H9 (cell line): ENCODE data around the gene PITPNM1. TPM values are rescaled to one million over a fixed set of nuclear protein-coding genes. Genes with fewer than 3 reads are reported as not detected.

Experiments
- DNase-seq: peaks from one replicate; pipeline ENCODE4 v3.0.0-alpha.2; 2017
- H2AFZ ChIP-seq: one replicate; pipeline ENCODE4 v1.6.1; 2013; ENCODE audit warnings: mild to moderate bottlenecking, low read length, control low read depth, moderate library complexity
- H2AK5ac ChIP-seq: 2 replicates; pipeline ENCODE4 v1.6.1; 2013; ENCODE audit warnings: low read length, control low read depth, mixed read lengths; ENCODE audit not compliant: insufficient read length
- H2BK120ac ChIP-seq: one replicate; pipeline ENCODE4 v1.6.1; 2013; ENCODE audit warnings: low read depth, mild to moderate bottlenecking, low read length, control low read depth, inconsistent platforms; ENCODE audit not compliant: poor library complexity, severe bottlenecking
- H2BK12ac ChIP-seq: 2 replicates; pipeline ENCODE4 v1.6.1; 2013; ENCODE audit warnings: low read length, control low read depth, mixed read lengths, low read depth; ENCODE audit not compliant: insufficient read length
- H2BK15ac ChIP-seq: 2 replicates; pipeline ENCODE4 v1.6.1; 2013; ENCODE audit warnings: low read depth, low read length, control low read depth
- H2BK20ac ChIP-seq: one replicate; pipeline ENCODE4 v1.6.1; 2013; ENCODE audit warnings: low read depth, mild to moderate bottlenecking, low read length, control low read depth, inconsistent platforms; ENCODE audit not compliant: poor library complexity, severe bottlenecking
- H2BK5ac ChIP-seq: 2 replicates; pipeline ENCODE4 v1.6.1; 2013; ENCODE audit warnings: low read length, control low read depth, mixed read lengths; ENCODE audit not compliant: insufficient read length
- H3K14ac ChIP-seq: 2 replicates; pipeline ENCODE4 v1.6.1; 2013; ENCODE audit warnings: low read length, control low read depth; ENCODE audit not compliant: insufficient read depth
- H3K18ac ChIP-seq: 2 replicates; pipeline ENCODE4 v1.6.1; 2013; ENCODE audit warnings: low read depth, mild to moderate bottlenecking, mixed read lengths, low read length, control low read depth; ENCODE audit not compliant: insufficient read length
- H3K23ac ChIP-seq: 2 replicates; pipeline ENCODE4 v1.6.1; 2013; ENCODE audit warnings: low read length, control low read depth, mixed read lengths, low read depth; ENCODE audit not compliant: insufficient read length
- H3K23me2 ChIP-seq: 2 replicates; pipeline ENCODE4 v1.6.1; 2013; ENCODE audit warnings: low read depth, mild to moderate bottlenecking, mixed read lengths, low read length, control low read depth; ENCODE audit not compliant: insufficient read length, poor library complexity, severe bottlenecking
- H3K27ac ChIP-seq: 2 replicates; pipeline ENCODE4 v1.5.1; 2013; ENCODE audit warnings: low read length, control low read depth, mixed read lengths, low read depth; ENCODE audit not compliant: insufficient read length
- H3K27me3 ChIP-seq: 2 replicates; pipeline ENCODE4 v1.6.1; 2013; ENCODE audit warnings: low read length, control low read depth, inconsistent platforms; ENCODE audit not compliant: insufficient read depth
- H3K4ac ChIP-seq: 2 replicates; pipeline ENCODE4 v1.6.1; 2013; ENCODE audit warnings: low read depth, mild to moderate bottlenecking, control low read depth, inconsistent platforms, low read length, moderate library complexity
- H3K4me1 ChIP-seq: 2 replicates; pipeline ENCODE4 v1.6.1; 2013; ENCODE audit warnings: low read length, control low read depth, inconsistent platforms; ENCODE audit not compliant: insufficient read depth
- H3K4me2 ChIP-seq: 2 replicates; pipeline ENCODE4 v1.6.1; 2013; ENCODE audit warnings: low read length, control low read depth, mixed read lengths; ENCODE audit not compliant: insufficient read length, insufficient read depth
- H3K56ac ChIP-seq: 2 replicates; pipeline ENCODE4 v1.6.1; 2013; ENCODE audit warnings: low read depth, mild to moderate bottlenecking, mixed read lengths, low read length, control low read depth; ENCODE audit not compliant: insufficient read length
- H3K79me1 ChIP-seq: 2 replicates; pipeline ENCODE4 v1.6.1; 2013; ENCODE audit warnings: low read depth, mild to moderate bottlenecking, moderate library complexity, low read length, control low read depth, inconsistent platforms; ENCODE audit not compliant: insufficient read depth, poor library complexity, severe bottlenecking
- H3K79me2 ChIP-seq: 2 replicates; pipeline ENCODE4 v1.6.1; 2013; ENCODE audit warnings: low read length, control low read depth, inconsistent platforms; ENCODE audit not compliant: insufficient read depth
- H3K9ac ChIP-seq: 2 replicates; pipeline ENCODE4 v1.6.1; 2013; ENCODE audit warnings: low read length, control low read depth, mixed read lengths; ENCODE audit not compliant: insufficient read length; ENCODE audit errors: extremely low read depth
- H3K9me3 ChIP-seq: one replicate; pipeline ENCODE4 v1.6.1; 2013; ENCODE audit warnings: low read depth, low read length, inconsistent platforms; ENCODE audit not compliant: control insufficient read depth
- H3T11ph ChIP-seq: one replicate; pipeline ENCODE4 v1.6.1; 2013; ENCODE audit warnings: mild to moderate bottlenecking, low read length, control low read depth, inconsistent platforms
- H4K20me1 ChIP-seq: one replicate; pipeline ENCODE4 v1.6.1; 2013; ENCODE audit not compliant: control insufficient read depth, insufficient read length, insufficient read depth
- H4K5ac ChIP-seq: 2 replicates; pipeline ENCODE4 v1.6.1; 2013; ENCODE audit warnings: low read depth, mild to moderate bottlenecking, mixed read lengths, low read length, control low read depth; ENCODE audit not compliant: insufficient read length
- H4K8ac ChIP-seq: replicated peaks from 2 replicates; pipeline ENCODE4 v1.6.1; 2013; ENCODE audit warnings: low read length, control low read depth, mixed read lengths, low read depth; ENCODE audit not compliant: insufficient read length
- H4K91ac ChIP-seq: 2 replicates; pipeline ENCODE4 v1.6.1; 2013; ENCODE audit warnings: low read depth, mild to moderate bottlenecking, moderate library complexity, mixed read lengths, low read length, control low read depth; ENCODE audit not compliant: insufficient read length
- H3K27ac Mint-ChIP-seq, 3 experiments: 2 replicates in 2 of 3; 3 replicates in 1 of 3; pipeline ENCODE4 v1.8.0; 2020 to 2021; ENCODE audit warnings: mixed read lengths in 3 of 3, mild to moderate bottlenecking in 1 of 3, moderate library complexity in 1 of 3
- H3K27me3 Mint-ChIP-seq: 2 replicates; pipeline ENCODE4 v1.8.0; 2021; ENCODE audit warnings: low read depth, mild to moderate bottlenecking, moderate library complexity, mixed read lengths
- H3K36me3 Mint-ChIP-seq, 3 experiments: 2 replicates in 2 of 3; 3 replicates in 1 of 3; pipeline ENCODE4 v1.8.0; 2020 to 2021; ENCODE audit warnings: low read depth in 3 of 3, mixed read lengths in 3 of 3; ENCODE audit not compliant: insufficient read depth in 1 of 3
- H3K4me1 Mint-ChIP-seq, 2 experiments: 2 replicates each; pipeline ENCODE4 v1.8.0; 2020; ENCODE audit warnings: mixed read lengths in 2 of 2
- H3K4me3 Mint-ChIP-seq, 2 experiments: 2 replicates in 1 of 2; 3 replicates in 1 of 2; pipeline ENCODE4 v1.8.0; 2020 to 2021; ENCODE audit warnings: mild to moderate bottlenecking in 2 of 2, mixed read lengths in 2 of 2, moderate library complexity in 1 of 2
- H3K9me3 Mint-ChIP-seq, 2 experiments: 2 replicates in 1 of 2; 3 replicates in 1 of 2; pipeline ENCODE4 v1.8.0; 2020; ENCODE audit warnings: mild to moderate bottlenecking in 2 of 2, mixed read lengths in 2 of 2, moderate library complexity in 1 of 2
- CTCF ChIP-seq: fragments of 200-600 bp; sonication (generic); conservative IDR thresholded peaks from 3 replicates; pipeline ENCODE4 v1.8.0; 2021; ENCODE audit warnings: antibody characterized with exemption, mild to moderate bottlenecking
- WGBS: extraction: QIAGEN DNeasy Blood & Tissue Kit; methylation state at CpG from one replicate; pipeline ENCODE4 v1.1.7; 2013; ENCODE audit warnings: missing lambda C conversion rate, low lambda C conversion rate, mixed read lengths; ENCODE audit not compliant: insufficient read length; ENCODE audit errors: extremely low coverage; 5-methylcytosine and 5-hydroxymethylcytosine counted together
- total RNA-seq: library from RNA; stranded (reverse); gene quantifications from 2 replicates; pipeline ENCODE4 v1.2.1, GENCODE V29; 2021

The PITPNM1 gene
- total RNA-seq, 1 experiment from 2014 or later: 43.5 TPM

- DNase-seq: no peak
- H3K27ac ChIP-seq: no peak overlapping the region
- H3K27me3 Mint-ChIP-seq: peaks cover 23% of the 10 kb centered on the region
- H3K4me3 Mint-ChIP-seq: no peak overlapping the region
- no peak overlapping the region for H2AK5ac ChIP-seq
- no peaks in the 10 kb centered on the region for H3K27me3 ChIP-seq
- no peak overlapping the region for H2BK5ac ChIP-seq
- no peak overlapping the region for H3T11ph ChIP-seq
- H3K4ac ChIP-seq: no peak overlapping the region
- H3K23ac ChIP-seq: no peak overlapping the region
- no peak overlapping the region for H4K8ac ChIP-seq
- no peaks in the 10 kb centered on the region for H3K79me2 ChIP-seq
- no peak overlapping the region for H2BK120ac ChIP-seq
- H4K91ac ChIP-seq: no peak overlapping the region
- no peak for TF ChIP-seq CTCF
- H3K79me1 ChIP-seq: no peaks in the 10 kb centered on the region
- no peak overlapping the region for H3K56ac ChIP-seq
- H3K9me3 ChIP-seq: no peaks in the 10 kb centered on the region
- H3K4me1 Mint-ChIP-seq: peaks cover 0 to 3% of the 10 kb centered on the region in 2 experiments; a peak in 1 of 4 replicates
- H3K9me3 Mint-ChIP-seq: peaks cover 0 to 4% of the 10 kb centered on the region in 2 experiments; a peak in 2 of 5 replicates
- no peak overlapping the region for H2AFZ ChIP-seq
- H3K4me2 ChIP-seq: no peak overlapping the region
- no peak overlapping the region for H3K9ac ChIP-seq
- H2BK15ac ChIP-seq: no peak overlapping the region
- no peak overlapping the region for H2BK20ac ChIP-seq
- H4K20me1 ChIP-seq: no peaks in the 10 kb centered on the region
- H3K27ac Mint-ChIP-seq: no peak overlapping the region
- H3K4me1 ChIP-seq: no peaks in the 10 kb centered on the region
- no peak overlapping the region for H2BK12ac ChIP-seq
- no peaks in the 10 kb centered on the region for H3K23me2 ChIP-seq
- H3K18ac ChIP-seq: no peak overlapping the region
- H3K14ac ChIP-seq: no peak overlapping the region
- WGBS: no CpG with 5 or more reads among the region's 5 CpGs
- H3K36me3 Mint-ChIP-seq: no peaks in the 10 kb centered on the region; a peak in 2 of 7 replicates
- no peak overlapping the region for H4K5ac ChIP-seq
Observed at GRCh38 chr11:67525275-67525976, 20.3 kb upstream of the PITPNM1 start.
